CD4-positive, alpha-beta T cell treated with Interleukin-2 at 100 ng/mL for 4 hours (primary cell): ENCODE data around the gene UNC93A.

ENCODE experiments used
- DNase-seq: peaks from one replicate; pipeline ENCODE4 v3.0.0-alpha.2; 2020; ENCODE audit warnings: low spot score

The UNC93A gene

GRCh38 chr6:167293088-167293589 lies 2.0 kb downstream of the UNC93A start:
- no peak for DNase-seq

- no peak for DNase-seq
Observed at GRCh38 chr6:167293590-167294091, 2.5 kb downstream of the UNC93A start.

- DNase-seq: no peak
Observed at GRCh38 chr6:167294241-167294640, 3.1 kb downstream of the UNC93A start.

- no peak for DNase-seq
Observed at GRCh38 chr6:167294651-167295494, 3.8 kb downstream of the UNC93A start.

GRCh38 chr6:167295495-167296292 lies 4.6 kb downstream of the UNC93A start:
- DNase-seq: no peak

GRCh38 chr6:167296293-167296690 lies 5.2 kb downstream of the UNC93A start:
- no peak for DNase-seq

GRCh38 chr6:167296902-167297301 lies 5.8 kb downstream of the UNC93A start:
- DNase-seq: no peak

- DNase-seq: no peak
Observed at GRCh38 chr6:167298127-167298526, 7.0 kb downstream of the UNC93A start.

GRCh38 chr6:167299641-167300308 lies 8.7 kb downstream of the UNC93A start:
- no peak for DNase-seq

GRCh38 chr6:167300902-167301777 lies 10.0 kb downstream of the UNC93A start:
- no peak for DNase-seq

- DNase-seq: no peak
Observed at GRCh38 chr6:167302074-167302473, 11.0 kb downstream of the UNC93A start.

- DNase-seq: no peak
Observed at GRCh38 chr6:167302796-167303195, 11.7 kb downstream of the UNC93A start.

GRCh38 chr6:167303675-167304625 lies 12.8 kb downstream of the UNC93A start:
- no peak for DNase-seq

GRCh38 chr6:167304912-167305311 lies 13.8 kb downstream of the UNC93A start:
- no peak for DNase-seq

- no peak for DNase-seq
Observed at GRCh38 chr6:167305796-167306195, 14.7 kb downstream of the UNC93A start.

- DNase-seq: no peak
Observed at GRCh38 chr6:167306401-167306998, 15.4 kb downstream of the UNC93A start.

GRCh38 chr6:167307342-167307955 lies 16.3 kb downstream of the UNC93A start:
- DNase-seq: no peak

- DNase-seq: no peak
Observed at GRCh38 chr6:167308207-167308606, 17.1 kb downstream of the UNC93A start.
